GM13977 (cell line): ENCODE results near the gene ALK.

Source experiments
- DNase-seq: peaks from one replicate; pipeline ENCODE4 v3.0.0; 2012; ENCODE audit warnings: low spot score
- CTCF ChIP-seq: IDR thresholded peaks from 2 replicates; pipeline ENCODE4 v1.5.1; 2012; ENCODE audit warnings: mild to moderate bottlenecking, control low read depth; ENCODE audit not compliant: insufficient read depth; ENCODE audit errors: extremely low read depth, missing control alignments
- in situ Hi-C: fragments of 300-500 bp; cut with MboI; formaldehyde crosslinking; loops from one replicate; pipeline ENCODE4 v1.12.0; 2022; ENCODE audit warnings: low sequenced_read_pairs, low pct_unique_long_range_greater_than_20kb, mixed read lengths, inconsistent platforms; ENCODE audit not compliant: unreplicated experiment

ALK gene

GRCh38 chr2:29475499-29475898, 445.9 kb downstream of the ALK start:
- no peak for DNase-seq
- no peak for TF ChIP-seq CTCF
- in situ Hi-C loops: no loop called here

GRCh38 chr2:29469961-29470360, 451.4 kb downstream of the ALK start:
- in situ Hi-C loops: no loop called here
- DNase-seq: no peak
- TF ChIP-seq CTCF: no peak

GRCh38 chr2:29469516-29469915, 451.9 kb downstream of the ALK start:
- no peak for TF ChIP-seq CTCF
- no peak for DNase-seq
- in situ Hi-C loops: no loop called here

GRCh38 chr2:29463181-29463900, 458.0 kb downstream of the ALK start:
- no peak for TF ChIP-seq CTCF
- in situ Hi-C loops: no loop called here
- DNase-seq: no peak

- no peak for TF ChIP-seq CTCF
- no peak for DNase-seq
- in situ Hi-C loops: no loop called here
Measured at GRCh38 chr2:29462293-29462692, 459.1 kb downstream of the ALK start.

GRCh38 chr2:29460190-29460589, 461.2 kb downstream of the ALK start:
- TF ChIP-seq CTCF: no peak
- no peak for DNase-seq
- in situ Hi-C loops: no loop called here
